ENCODE results near the gene MRPL2. TPM values are rescaled to one million over a fixed set of nuclear protein-coding genes. Genes with fewer than 3 reads are reported as not detected.
A peak's percentile ranks its signal among the peaks of the same experiment; 100 is the strongest.

Gene MRPL2
- total and polyA plus RNA-seq, 2 experiments from 2014 or later: 19.7 to 71.9 TPM

DNA sequence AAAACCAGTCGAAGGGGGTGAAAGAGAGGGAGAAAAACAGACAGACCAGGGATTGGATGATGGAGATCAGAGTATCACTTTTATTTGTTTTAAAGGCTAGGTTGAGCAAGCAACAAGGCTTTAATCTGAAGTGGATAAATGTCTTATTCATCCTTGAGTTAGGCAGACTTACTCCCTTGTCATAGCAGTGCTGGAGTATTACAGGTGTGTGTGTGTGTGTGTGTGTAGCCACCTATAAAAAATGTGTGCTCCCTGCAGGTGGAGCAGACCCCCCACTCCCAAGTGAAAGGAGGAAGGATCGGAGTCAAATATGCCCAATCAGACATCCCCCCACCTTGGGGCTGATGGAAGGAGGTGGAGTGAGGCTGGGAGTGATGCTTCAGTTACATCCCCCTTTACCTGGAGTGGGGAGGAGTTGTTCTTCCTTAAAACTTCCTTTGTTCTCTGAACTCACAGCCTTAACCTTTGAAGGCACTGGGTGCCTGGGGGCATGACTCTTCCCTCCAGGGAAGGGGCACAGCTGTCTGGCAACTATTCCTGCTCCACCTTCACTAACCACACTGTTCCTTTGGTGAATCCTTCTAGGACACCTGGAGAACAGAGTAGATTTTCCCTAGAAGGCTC, 44.1 kb upstream of the MRPL2 start:
- Histone ChIP-seq H3K9ac (no peak overlapping the region), H3K4me1 (ENCODE audit: insufficient read depth) (peaks cover 10% of the 10 kb centered on the region; the same call in 1 of the 2 replicates), H3K9me3 (ENCODE audit: low read depth) (no peaks in the 10 kb centered on the region), H4K20me1 (ENCODE audit: insufficient read depth) (no peaks in the 10 kb centered on the region; the same call in 1 of the 2 replicates), H3K27ac (no peak overlapping the region), H3K9me2 (ENCODE audit: insufficient read depth) (no peaks in the 10 kb centered on the region), H3K36me3 (ENCODE audit: low read depth) (no peaks in the 10 kb centered on the region), H3K79me2 (ENCODE audit: insufficient read depth) (peaks cover 99% of the 10 kb centered on the region), H3K4me2 (ENCODE audit: unreplicated experiment) (no peak overlapping the region), H3F3A (ENCODE audit: insufficient read depth) (no peaks in the 10 kb centered on the region), H3K4me3 (no peak overlapping the region), H2AFZ (no peak overlapping the region), H3K27me3 (replicated peaks; ENCODE audit: insufficient read depth) (no peaks in the 10 kb centered on the region)
- TF ChIP-seq EZH2phosphoT487 (IDR thresholded peaks at IDR 0.05; ENCODE audit: insufficient read depth, low read depth) (no peak), EZH2 (IDR thresholded peaks at IDR 0.05; ENCODE audit: insufficient read depth, poor library complexity, severe bottlenecking) (no peak)
- no peak for DNase-seq
- in situ Hi-C loops (cut with MboI): no loop called here
- 76 to 79% methylated on average over 2 of the region's 2 CpGs for WGBS, 2 experiments (ENCODE audit: low coverage in 1 of 2, low lambda C conversion rate in 2 of 2, missing lambda C conversion rate in 2 of 2)

DNA sequence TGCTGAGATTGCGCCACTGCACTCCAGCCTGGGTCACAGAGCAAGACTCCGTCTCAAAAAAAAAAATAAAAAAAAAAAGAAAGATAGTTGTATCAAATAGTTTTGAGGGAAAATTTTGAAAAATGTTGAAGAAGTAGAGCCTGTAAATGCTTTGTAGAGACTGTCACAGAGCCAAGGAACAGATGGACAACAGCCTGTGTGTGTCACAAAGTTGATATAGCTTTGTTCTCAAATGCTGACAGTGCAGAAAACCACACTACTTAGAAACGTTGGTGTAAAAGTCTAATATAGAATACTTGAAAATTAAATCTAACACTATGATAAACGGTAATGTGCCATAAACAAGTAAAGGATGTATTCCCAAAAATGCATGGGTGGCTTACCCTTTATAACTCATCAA, 42.3 kb upstream of the MRPL2 start:
- Histone ChIP-seq H3K79me2 (ENCODE audit: insufficient read depth) (peaks cover 98% of the 10 kb centered on the region), H3K9me2 (ENCODE audit: insufficient read depth) (no peaks in the 10 kb centered on the region), H3K4me1 (ENCODE audit: insufficient read depth) (peaks cover 28% of the 10 kb centered on the region), H2AFZ (no peak overlapping the region), H3K27ac (no peak overlapping the region), H3K27me3 (replicated peaks; ENCODE audit: insufficient read depth) (no peaks in the 10 kb centered on the region), H3K4me2 (ENCODE audit: unreplicated experiment) (no peak overlapping the region), H3K9ac (no peak overlapping the region), H4K20me1 (ENCODE audit: insufficient read depth) (no peaks in the 10 kb centered on the region; the same call in 1 of the 2 replicates), H3K4me3 (no peak overlapping the region), H3K36me3 (ENCODE audit: low read depth) (no peaks in the 10 kb centered on the region), H3K9me3 (ENCODE audit: low read depth) (no peaks in the 10 kb centered on the region), H3F3A (ENCODE audit: insufficient read depth) (peaks cover 18% of the 10 kb centered on the region)
- DNase-seq: no peak
- 36 to 41% methylated on average over 4 of the region's 4 CpGs for WGBS, 2 experiments (ENCODE audit: low coverage in 1 of 2, low lambda C conversion rate in 2 of 2, missing lambda C conversion rate in 2 of 2)
- in situ Hi-C loops (cut with MboI): no loop called here
- no peak for TF ChIP-seq EZH2 (IDR thresholded peaks at IDR 0.05; ENCODE audit: insufficient read depth, poor library complexity, severe bottlenecking)

GRCh38 chr6:43097502-43097901, 38.3 kb upstream of the MRPL2 start:
- no peaks in the 10 kb centered on the region for H3K9me2 ChIP-seq (ENCODE audit: insufficient read depth)
- peak overlapping the region; percentile 60 for H3K27ac ChIP-seq
- no peaks in the 10 kb centered on the region for H3K27me3 ChIP-seq (replicated peaks; ENCODE audit: insufficient read depth)
- H3K4me3 ChIP-seq: no peak overlapping the region
- peak overlapping the region; percentile 41; the same call in 1 of the 2 replicates for H3K9ac ChIP-seq
- H3K4me2 ChIP-seq (ENCODE audit: unreplicated experiment): peak overlapping the region; percentile 39
- TF ChIP-seq EZH2phosphoT487 (IDR thresholded peaks at IDR 0.05; ENCODE audit: insufficient read depth, low read depth) (no peak), EZH2 (IDR thresholded peaks at IDR 0.05; ENCODE audit: insufficient read depth, poor library complexity, severe bottlenecking) (no peak)
- peaks cover 98% of the 10 kb centered on the region for H3K79me2 ChIP-seq (ENCODE audit: insufficient read depth)
- DNase-seq: no peak
- peaks cover 42% of the 10 kb centered on the region for H3K4me1 ChIP-seq (ENCODE audit: insufficient read depth)
- no peaks in the 10 kb centered on the region for H4K20me1 ChIP-seq (ENCODE audit: insufficient read depth)
- in situ Hi-C loops (cut with MboI): no loop called here
- no peak overlapping the region for H2AFZ ChIP-seq
- no peaks in the 10 kb centered on the region for H3K36me3 ChIP-seq (ENCODE audit: low read depth)
- H3F3A ChIP-seq (ENCODE audit: insufficient read depth): peaks cover 44% of the 10 kb centered on the region
- H3K9me3 ChIP-seq (ENCODE audit: low read depth): no peaks in the 10 kb centered on the region
- 94 to 95% methylated on average over 4 of the region's 4 CpGs for WGBS, 2 experiments (ENCODE audit: low coverage in 1 of 2, low lambda C conversion rate in 2 of 2, missing lambda C conversion rate in 2 of 2)

- peak overlapping the region; percentile 17; the same call in 1 of the 2 replicates for H3K4me3 ChIP-seq
- H4K20me1 ChIP-seq (ENCODE audit: insufficient read depth): no peaks in the 10 kb centered on the region
- DNase-seq: no peak
- H2AFZ ChIP-seq: no peak overlapping the region
- H3K9ac ChIP-seq: peak overlapping the region; percentile 41
- H3K9me3 ChIP-seq (ENCODE audit: low read depth): no peaks in the 10 kb centered on the region
- 54 to 59% methylated on average over 5 of the region's 5 CpGs for WGBS, 2 experiments (ENCODE audit: low coverage in 1 of 2, low lambda C conversion rate in 2 of 2, missing lambda C conversion rate in 2 of 2)
- no peaks in the 10 kb centered on the region for H3K27me3 ChIP-seq (replicated peaks; ENCODE audit: insufficient read depth)
- peaks cover 98% of the 10 kb centered on the region for H3K79me2 ChIP-seq (ENCODE audit: insufficient read depth)
- no peak for TF ChIP-seq EZH2phosphoT487 (IDR thresholded peaks at IDR 0.05; ENCODE audit: insufficient read depth, low read depth)
- TF ChIP-seq EZH2 (IDR thresholded peaks at IDR 0.05; ENCODE audit: insufficient read depth, poor library complexity, severe bottlenecking): no peak
- peak overlapping the region; percentile 39 for H3K4me2 ChIP-seq (ENCODE audit: unreplicated experiment)
- in situ Hi-C loops (cut with MboI): no loop called here
- no peaks in the 10 kb centered on the region for H3K9me2 ChIP-seq (ENCODE audit: insufficient read depth)
- peaks cover 45% of the 10 kb centered on the region for H3F3A ChIP-seq (ENCODE audit: insufficient read depth)
- H3K36me3 ChIP-seq (ENCODE audit: low read depth): no peaks in the 10 kb centered on the region
- peaks cover 42% of the 10 kb centered on the region for H3K4me1 ChIP-seq (ENCODE audit: insufficient read depth)
- H3K27ac ChIP-seq: peak overlapping the region; percentile 60
Observed at GRCh38 chr6:43097098-43097489, 37.9 kb upstream of the MRPL2 start.

Data from GM23248 (cell line).